Fibroblast of skin of left quadriceps (primary cell): ENCODE data around the gene SNRPD3.
A peak's percentile ranks its signal among the peaks of the same experiment; 100 is the strongest.

ENCODE experiments used
- DNase-seq, 2 experiments: peaks; one replicate each; pipeline ENCODE4 v3.0.0-alpha.2; 2013; ENCODE audit warnings: low read depth in 2 of 2

Gene SNRPD3

GRCh38 chr22:24567668-24568067, 11.9 kb downstream of the SNRPD3 start:
- DNase-seq = no peak

- no peak for DNase-seq
Measured at GRCh38 chr22:24571266-24571665, 15.5 kb downstream of the SNRPD3 start.

GRCh38 chr22:24576778-24577177, 21.0 kb downstream of the SNRPD3 start:
- no peak for DNase-seq

- no peak for DNase-seq
Measured at GRCh38 chr22:24578355-24579257, 22.8 kb downstream of the SNRPD3 start.

- DNase-seq = no peak
Measured at GRCh38 chr22:24579258-24579601, 23.4 kb downstream of the SNRPD3 start.

- DNase-seq = peak; percentile 45 to 48
Measured at GRCh38 chr22:24580276-24580675, 24.5 kb downstream of the SNRPD3 start.

- no peak for DNase-seq
Measured at GRCh38 chr22:24582056-24582814, 26.4 kb downstream of the SNRPD3 start.

GRCh38 chr22:24583221-24584165, 27.7 kb downstream of the SNRPD3 start:
- no peak for DNase-seq

GRCh38 chr22:24584166-24584790, 28.5 kb downstream of the SNRPD3 start:
- DNase-seq = no peak

- DNase-seq = no peak
Measured at GRCh38 chr22:24584871-24585411, 29.1 kb downstream of the SNRPD3 start.

- DNase-seq = no peak
Measured at GRCh38 chr22:24585461-24585860, 29.7 kb downstream of the SNRPD3 start.

GRCh38 chr22:24585927-24586546, 30.2 kb downstream of the SNRPD3 start:
- DNase-seq = no peak

GRCh38 chr22:24587251-24587650, 31.5 kb downstream of the SNRPD3 start:
- no peak for DNase-seq

GRCh38 chr22:24587948-24588347, 32.1 kb downstream of the SNRPD3 start:
- DNase-seq = no peak

GRCh38 chr22:24588381-24588756, 32.6 kb downstream of the SNRPD3 start:
- DNase-seq = no peak

GRCh38 chr22:24588757-24589481, 33.1 kb downstream of the SNRPD3 start:
- no peak for DNase-seq

- DNase-seq = no peak
Measured at GRCh38 chr22:24589518-24590030, 33.8 kb downstream of the SNRPD3 start.

- no peak for DNase-seq
Measured at GRCh38 chr22:24590596-24591173, 34.9 kb downstream of the SNRPD3 start.

GRCh38 chr22:24591286-24591830, 35.6 kb downstream of the SNRPD3 start:
- DNase-seq = no peak
